Mesenchymal stem cell (in vitro differentiated cells and primary cell): ENCODE results near the gene ABCC1.

Source experiments
- DNase-seq: peaks from one replicate; pipeline ENCODE4 v3.0.0-alpha.2; 2013
- H2AFZ ChIP-seq: one replicate; pipeline ENCODE4 v1.6.1; 2013; ENCODE audit warnings: low read depth, mild to moderate bottlenecking, control low read depth, inconsistent platforms, low read length, moderate library complexity
- H2AK5ac ChIP-seq: 2 replicates; pipeline ENCODE4 v1.6.1; 2013; ENCODE audit warnings: low read length, moderate library complexity, mild to moderate bottlenecking, inconsistent platforms; ENCODE audit not compliant: severe bottlenecking
- H2BK120ac ChIP-seq: one replicate; pipeline ENCODE4 v1.6.1; 2013; ENCODE audit warnings: low read depth, mild to moderate bottlenecking, inconsistent platforms, low read length, moderate library complexity
- H2BK12ac ChIP-seq, 2 experiments: one replicate each; pipeline ENCODE4 v1.6.1; 2013; ENCODE audit warnings: inconsistent platforms in 2 of 2, low read length in 2 of 2, mild to moderate bottlenecking in 2 of 2, moderate library complexity in 2 of 2, control low read depth in 1 of 2
- H2BK15ac ChIP-seq: one replicate; pipeline ENCODE4 v1.6.1; 2013; ENCODE audit warnings: mild to moderate bottlenecking, low read depth, inconsistent platforms; ENCODE audit not compliant: poor library complexity, severe bottlenecking
- H2BK5ac ChIP-seq: 2 replicates; pipeline ENCODE4 v1.6.1; 2013; ENCODE audit warnings: low read depth, mild to moderate bottlenecking, low read length, control low read depth, inconsistent platforms; ENCODE audit not compliant: poor library complexity, severe bottlenecking
- H3K14ac ChIP-seq, 2 experiments: one replicate each; pipeline ENCODE4 v1.6.1; 2013; ENCODE audit warnings: inconsistent platforms in 2 of 2, low read length in 2 of 2, control low read depth in 1 of 2, mild to moderate bottlenecking in 1 of 2, moderate library complexity in 1 of 2
- H3K18ac ChIP-seq, 2 experiments: one replicate each; pipeline ENCODE4 v1.6.1; 2013; ENCODE audit warnings: inconsistent platforms in 2 of 2, low read length in 2 of 2, control low read depth in 1 of 2, low read depth in 1 of 2, mild to moderate bottlenecking in 1 of 2
- H3K23ac ChIP-seq, 2 experiments: one replicate each; pipeline ENCODE4 v1.6.1; 2013; ENCODE audit warnings: inconsistent platforms in 2 of 2, low read length in 2 of 2, mild to moderate bottlenecking in 2 of 2, moderate library complexity in 2 of 2, control low read depth in 1 of 2
- H3K27ac ChIP-seq: 2 replicates; pipeline ENCODE4 v1.5.1; 2013; ENCODE audit warnings: mild to moderate bottlenecking, moderate library complexity, low read length, control low read depth, inconsistent platforms; ENCODE audit not compliant: poor library complexity, severe bottlenecking
- H3K27me3 ChIP-seq, 2 experiments: 2 replicates each; pipeline versions ENCODE4 v1.6.1 to v1.7.0; 2013; ENCODE audit warnings: low read length in 2 of 2, mild to moderate bottlenecking in 2 of 2, moderate library complexity in 2 of 2, control low read depth in 1 of 2, inconsistent platforms in 1 of 2; ENCODE audit not compliant: control insufficient read depth in 1 of 2, insufficient read depth in 1 of 2
- H3K36me3 ChIP-seq, 2 experiments: 2 replicates each; pipeline versions ENCODE4 v1.6.1 to v1.7.0; 2013; ENCODE audit warnings: low read length in 2 of 2, control low read depth in 1 of 2, inconsistent platforms in 1 of 2, low read depth in 1 of 2, mild to moderate bottlenecking in 1 of 2; ENCODE audit not compliant: insufficient read depth in 2 of 2, control insufficient read depth in 1 of 2
- H3K4ac ChIP-seq, 2 experiments: one replicate each; pipeline ENCODE4 v1.6.1; 2013; ENCODE audit warnings: inconsistent platforms in 2 of 2, low read length in 2 of 2, mild to moderate bottlenecking in 2 of 2, moderate library complexity in 2 of 2, control low read depth in 1 of 2, low read depth in 1 of 2
- H3K4me1 ChIP-seq: 2 replicates; pipeline ENCODE4 v1.6.1; 2013; ENCODE audit warnings: low read depth, low read length, control low read depth; ENCODE audit not compliant: control insufficient read depth, insufficient read depth
- H3K4me2 ChIP-seq: 2 replicates; pipeline ENCODE4 v1.6.1; 2013; ENCODE audit warnings: low read length, mild to moderate bottlenecking, inconsistent platforms; ENCODE audit not compliant: poor library complexity, severe bottlenecking
- H3K4me3 ChIP-seq, 2 experiments: 2 replicates each; pipeline versions ENCODE4 v1.5.1 to v1.7.0; 2013; ENCODE audit warnings: low read length in 2 of 2, mild to moderate bottlenecking in 2 of 2, control low read depth in 1 of 2, low read depth in 1 of 2; ENCODE audit not compliant: insufficient read depth in 1 of 2
- H3K79me1 ChIP-seq: replicated peaks from 2 replicates; pipeline ENCODE4 v1.6.1; 2013; ENCODE audit warnings: mild to moderate bottlenecking, control low read depth, low read length, inconsistent platforms; ENCODE audit not compliant: poor library complexity, severe bottlenecking
- H3K9ac ChIP-seq: 2 replicates; pipeline ENCODE4 v1.7.0; 2013; ENCODE audit warnings: mild to moderate bottlenecking, low read length, moderate library complexity
- H3K9me3 ChIP-seq: 2 replicates; pipeline ENCODE4 v1.7.0; 2013; ENCODE audit warnings: mild to moderate bottlenecking, low read length; ENCODE audit not compliant: control insufficient read depth
- H4K8ac ChIP-seq: one replicate; pipeline ENCODE4 v1.6.1; 2013; ENCODE audit warnings: inconsistent platforms, mild to moderate bottlenecking, low read length, moderate library complexity
- H4K91ac ChIP-seq: one replicate; pipeline ENCODE4 v1.6.1; 2013; ENCODE audit warnings: mild to moderate bottlenecking, low read length, inconsistent platforms
- WGBS: methylation state at CpG from one replicate; pipeline ENCODE4 v1.1.7; 2013; ENCODE audit warnings: mixed read lengths; 5-methylcytosine and 5-hydroxymethylcytosine counted together

ABCC1 gene

DNA sequence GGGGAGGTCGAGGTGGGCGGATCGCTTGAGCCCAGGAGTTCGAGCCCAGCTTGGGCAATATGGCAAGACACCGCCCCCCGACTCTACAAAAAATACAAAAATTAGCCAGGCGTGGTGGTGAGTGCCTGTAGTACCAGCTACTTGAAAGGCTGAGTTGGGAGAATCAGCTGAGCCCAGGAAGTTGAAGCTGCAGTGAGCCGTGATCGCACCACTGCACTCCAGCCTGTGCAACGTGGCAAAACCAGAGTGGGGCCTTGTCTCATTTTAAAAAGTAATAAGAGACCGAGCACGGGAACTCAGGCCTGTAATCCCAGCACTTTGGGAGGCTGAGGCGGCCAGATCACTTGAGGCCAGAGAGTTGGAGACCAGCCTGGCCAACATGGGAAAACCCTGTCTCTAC lies 24.4 kb upstream of the ABCC1 start:
- 95% methylated on average over 13 of the region's 13 CpGs for WGBS
- H2AK5ac ChIP-seq = no peak overlapping the region
- H2BK12ac ChIP-seq = no peak overlapping the region
- no peak overlapping the region for H2BK120ac ChIP-seq
- no peaks in the 10 kb centered on the region for H3K27me3 ChIP-seq
- H2BK15ac ChIP-seq = no peak overlapping the region
- no peak overlapping the region for H4K8ac ChIP-seq
- no peak overlapping the region for H3K23ac ChIP-seq
- H2BK5ac ChIP-seq = no peak overlapping the region
- H3K9ac ChIP-seq = no peak overlapping the region
- H3K14ac ChIP-seq = no peak overlapping the region
- no peak overlapping the region for H2AFZ ChIP-seq
- H3K4me1 ChIP-seq = peaks cover 4% of the 10 kb centered on the region
- H3K4me3 ChIP-seq = no peak overlapping the region
- H3K18ac ChIP-seq = no peak overlapping the region
- no peak overlapping the region for H3K4me2 ChIP-seq
- H3K27ac ChIP-seq = no peak overlapping the region
- no peak overlapping the region for H4K91ac ChIP-seq
- H3K79me1 ChIP-seq = no peaks in the 10 kb centered on the region
- no peaks in the 10 kb centered on the region for H3K36me3 ChIP-seq
- DNase-seq = no peak
- H3K9me3 ChIP-seq = no peaks in the 10 kb centered on the region
- H3K4ac ChIP-seq = no peak overlapping the region

DNA sequence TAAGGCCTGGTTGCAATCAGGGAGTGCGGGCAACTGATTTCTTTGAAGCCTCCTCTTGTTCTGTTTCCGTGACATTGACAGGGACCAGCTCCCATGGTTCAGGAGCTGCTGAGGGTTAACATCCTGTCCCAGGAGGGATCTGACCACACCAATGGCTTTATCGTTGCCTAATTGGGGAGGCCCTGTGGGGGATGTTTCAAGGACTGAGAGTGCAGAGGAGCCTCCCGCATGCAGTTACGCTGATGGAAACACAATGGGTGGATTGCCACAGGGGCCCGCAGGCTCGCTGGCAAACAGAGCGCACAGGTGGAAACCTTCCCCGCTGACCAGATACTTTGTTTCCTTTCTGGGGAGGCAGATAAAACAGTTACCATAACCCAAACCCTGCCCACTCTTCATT lies 23.8 kb upstream of the ABCC1 start:
- 72% methylated on average over 9 of the region's 9 CpGs for WGBS

DNA sequence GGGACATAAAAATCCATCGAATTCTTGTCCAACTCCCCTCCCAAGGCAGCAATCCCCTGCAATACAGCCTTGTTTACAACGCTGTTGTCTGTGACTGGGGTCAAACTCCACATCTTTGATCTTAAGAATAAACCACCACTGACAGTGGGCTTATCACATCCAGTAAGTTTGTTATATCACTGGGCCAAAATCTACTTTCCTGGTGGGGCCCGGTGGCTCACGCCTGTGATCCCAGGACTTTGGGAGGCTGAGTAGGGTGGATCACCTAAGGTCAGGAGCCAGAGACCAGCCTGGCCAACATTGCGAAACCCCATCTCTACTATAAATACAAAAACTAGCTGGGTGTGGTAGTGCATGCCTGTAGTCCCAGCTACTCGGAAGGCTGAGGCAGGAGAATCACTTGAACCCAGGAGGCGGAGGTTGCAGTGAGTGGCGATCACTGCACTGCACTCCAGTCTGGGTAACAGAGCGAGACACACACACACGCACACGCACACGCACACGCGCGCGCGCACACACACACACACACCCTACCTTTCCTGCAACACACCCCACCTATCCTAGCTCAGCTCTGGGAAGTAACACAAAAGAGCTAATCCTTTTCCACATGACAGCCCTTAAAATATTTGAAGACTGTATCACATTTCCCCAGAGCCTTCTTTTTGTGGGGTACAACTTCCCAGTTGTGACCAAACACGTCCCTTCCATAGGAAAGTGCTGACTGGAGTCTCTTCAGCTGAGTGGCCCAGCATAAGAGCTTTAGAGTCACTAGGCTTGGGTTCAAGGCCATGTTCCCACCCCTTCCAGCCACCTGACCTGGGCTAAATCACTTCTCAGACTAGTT lies 20.9 kb upstream of the ABCC1 start:
- Histone ChIP-seq H3K4ac (no peak overlapping the region), H3K79me1 (no peaks in the 10 kb centered on the region), H3K9me3 (no peaks in the 10 kb centered on the region), H2BK15ac (no peak overlapping the region), H3K18ac (no peak overlapping the region), H4K91ac (peak overlapping the region; percentile 43), H3K23ac (no peak overlapping the region), H2BK5ac (no peak overlapping the region), H3K4me2 (no peak overlapping the region), H2BK12ac (no peak overlapping the region), H2BK120ac (no peak overlapping the region), H3K4me3 (no peak overlapping the region), H2AK5ac (no peak overlapping the region), H3K36me3 (no peaks in the 10 kb centered on the region), H3K27ac (no peak overlapping the region), H3K27me3 (no peaks in the 10 kb centered on the region), H4K8ac (peak overlapping the region; percentile 19), H2AFZ (no peak overlapping the region), H3K4me1 (peaks cover 4% of the 10 kb centered on the region), H3K14ac (no peak overlapping the region), H3K9ac (no peak overlapping the region)
- 97% methylated on average over 15 of the region's 18 CpGs for WGBS
- DNase-seq = no peak

More for the DNA sequence above, 23.8 kb upstream of the ABCC1 start:
- no peak overlapping the region for H2BK15ac ChIP-seq
- no peak overlapping the region for H3K23ac ChIP-seq
- H4K8ac ChIP-seq = no peak overlapping the region
- no peaks in the 10 kb centered on the region for H3K79me1 ChIP-seq
- no peak overlapping the region for H4K91ac ChIP-seq
- no peak overlapping the region for H3K9ac ChIP-seq
- H3K27ac ChIP-seq = no peak overlapping the region
- no peak overlapping the region for H3K4ac ChIP-seq
- no peak for DNase-seq
- H3K36me3 ChIP-seq = no peaks in the 10 kb centered on the region
- H3K14ac ChIP-seq = no peak overlapping the region
- H2BK12ac ChIP-seq = no peak overlapping the region
- no peaks in the 10 kb centered on the region for H3K9me3 ChIP-seq
- H2AFZ ChIP-seq = no peak overlapping the region
- no peak overlapping the region for H3K4me3 ChIP-seq
- no peak overlapping the region for H2BK5ac ChIP-seq
- peaks cover 4% of the 10 kb centered on the region for H3K4me1 ChIP-seq
- no peak overlapping the region for H2BK120ac ChIP-seq
- no peak overlapping the region for H2AK5ac ChIP-seq
- H3K27me3 ChIP-seq = no peaks in the 10 kb centered on the region
- no peak overlapping the region for H3K4me2 ChIP-seq
- H3K18ac ChIP-seq = no peak overlapping the region

DNA sequence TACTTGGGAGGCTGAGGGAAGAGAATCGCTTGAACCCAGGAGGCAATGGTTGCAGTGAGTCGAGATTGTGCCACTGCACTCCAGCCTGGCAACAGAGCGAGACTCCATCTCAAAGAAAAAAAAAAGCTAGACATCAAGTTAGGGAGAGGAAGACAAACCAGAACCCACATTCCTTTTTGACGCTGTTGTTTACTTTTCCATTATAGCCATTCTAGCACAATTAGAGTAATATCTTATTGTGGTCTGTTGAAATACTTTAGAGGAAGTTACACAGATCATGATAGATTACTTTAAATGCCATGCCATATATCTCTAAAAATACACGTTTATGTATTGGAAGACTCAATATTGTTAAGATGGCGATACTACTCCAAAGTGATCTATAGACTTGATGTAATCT lies 16.5 kb upstream of the ABCC1 start:
- DNase-seq = peak; percentile 36
- peaks cover 14% of the 10 kb centered on the region for H3K9me3 ChIP-seq
- H4K8ac ChIP-seq = no peak overlapping the region
- H3K18ac ChIP-seq = no peak overlapping the region
- no peak overlapping the region for H3K4me3 ChIP-seq
- no peak overlapping the region for H3K4me2 ChIP-seq
- H3K79me1 ChIP-seq = no peaks in the 10 kb centered on the region
- peaks cover 4% of the 10 kb centered on the region for H3K4me1 ChIP-seq
- no peak overlapping the region for H3K27ac ChIP-seq
- H3K27me3 ChIP-seq = no peaks in the 10 kb centered on the region
- no peak overlapping the region for H2BK5ac ChIP-seq
- H2BK15ac ChIP-seq = no peak overlapping the region
- no peak overlapping the region for H3K23ac ChIP-seq
- no peak overlapping the region for H3K4ac ChIP-seq
- no peak overlapping the region for H2AK5ac ChIP-seq
- H4K91ac ChIP-seq = no peak overlapping the region
- 96% methylated on average over 4 of the region's 6 CpGs for WGBS
- no peak overlapping the region for H3K14ac ChIP-seq
- H2AFZ ChIP-seq = no peak overlapping the region
- no peaks in the 10 kb centered on the region for H3K36me3 ChIP-seq
- no peak overlapping the region for H2BK120ac ChIP-seq
- no peak overlapping the region for H2BK12ac ChIP-seq
- no peak overlapping the region for H3K9ac ChIP-seq
